HG03108 (cell line): ENCODE results near the gene UBQLN1.

ENCODE experiments used
- ATAC-seq: cut with Tn5 transposase; IDR thresholded peaks from one replicate; pipeline ENCODE4 v1.9.1; 2021; ENCODE audit warnings: moderate library complexity; ENCODE audit not compliant: unreplicated experiment

Gene UBQLN1

DNA sequence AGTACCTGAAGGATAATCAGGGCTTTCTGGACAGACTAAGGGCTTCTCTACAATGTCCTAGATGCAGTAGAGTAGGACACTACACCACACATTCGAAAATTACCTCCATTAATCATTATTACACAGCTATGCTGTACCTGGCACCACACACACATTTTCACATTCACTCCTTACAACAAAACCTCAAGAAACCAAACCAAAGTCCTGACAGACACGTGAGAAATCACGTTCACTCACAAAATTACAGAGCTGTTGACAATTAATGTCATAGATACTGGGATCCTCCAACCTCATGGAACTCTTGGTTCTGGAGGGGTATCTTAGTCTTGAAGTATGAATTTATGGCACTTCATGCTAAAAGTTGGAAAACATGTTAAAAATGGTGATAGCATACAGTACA, 16.3 kb downstream of the UBQLN1 start:
- no peak for ATAC-seq

DNA sequence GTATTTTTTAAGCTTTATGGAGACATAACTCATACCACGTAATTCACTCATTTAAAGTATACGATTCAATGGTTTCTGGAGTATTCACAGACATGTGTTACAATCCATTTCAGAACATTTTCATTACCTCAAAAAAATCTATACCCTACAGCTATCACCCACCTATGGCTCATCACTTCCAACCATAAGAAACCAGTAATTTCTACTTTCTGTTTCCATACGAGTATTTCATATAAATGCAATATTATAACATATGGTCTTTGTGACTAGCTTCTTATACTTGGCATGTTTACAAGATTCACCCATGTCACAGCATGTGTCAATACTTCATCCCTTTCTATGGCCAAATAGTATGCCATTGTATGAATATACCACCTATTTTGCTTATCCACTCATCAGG, 18.8 kb downstream of the UBQLN1 start:
- no peak for ATAC-seq

DNA sequence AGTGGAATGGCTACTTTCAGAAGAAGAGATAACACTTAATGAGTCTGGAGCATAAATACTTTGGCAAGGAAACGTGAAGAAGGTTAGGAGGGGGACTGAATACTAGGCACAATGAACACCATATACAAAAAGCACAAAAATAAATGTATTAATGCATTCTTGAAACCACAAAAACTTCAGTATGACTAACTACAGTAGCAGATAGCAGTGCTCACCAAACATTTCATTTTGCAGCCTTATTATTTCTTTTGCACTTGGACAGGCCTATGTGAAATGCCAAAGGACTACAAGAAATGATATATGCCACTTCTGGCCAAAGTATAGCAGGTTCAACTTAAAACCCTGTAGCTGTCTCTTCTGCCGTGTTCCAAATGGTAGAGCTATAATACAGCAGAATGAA, 26.3 kb downstream of the UBQLN1 start:
- no peak for ATAC-seq

DNA sequence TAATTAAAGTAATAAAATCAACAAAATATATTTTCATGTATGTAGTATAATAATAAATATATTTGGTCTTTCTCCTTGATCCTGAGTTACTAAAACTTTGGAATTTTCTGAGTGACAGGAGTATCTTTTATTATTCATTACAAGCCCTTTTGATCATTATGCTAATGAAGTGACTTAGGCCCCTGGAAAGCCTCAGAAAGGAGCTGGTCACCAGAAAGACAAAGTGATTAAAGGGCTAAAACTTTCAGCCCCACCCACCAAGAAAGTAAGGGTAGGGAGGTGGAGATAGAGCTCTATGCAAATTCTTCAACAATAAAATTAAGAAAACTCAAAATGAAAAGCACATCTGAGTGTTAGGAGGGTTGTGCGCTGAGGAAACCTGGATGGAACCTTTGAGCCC, 27.5 kb downstream of the UBQLN1 start:
- no peak for ATAC-seq

DNA sequence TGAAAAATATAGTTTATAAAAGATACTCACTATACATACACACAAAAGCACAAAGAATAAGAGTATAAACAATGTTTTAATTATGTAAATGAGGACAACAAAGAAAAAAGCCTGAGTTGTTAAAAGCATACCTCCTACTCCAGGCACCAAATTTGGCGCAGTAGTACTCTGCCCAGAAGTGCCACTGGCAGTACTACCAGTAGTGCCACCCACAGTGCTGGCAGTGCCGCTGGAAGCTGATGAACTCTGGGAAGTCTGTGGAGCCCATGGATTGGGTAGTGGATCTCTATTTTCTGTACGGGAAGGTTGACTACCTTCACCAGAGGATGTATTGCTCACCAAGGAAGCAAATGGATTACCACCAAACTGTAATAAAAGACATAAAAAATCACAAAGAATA, 30.2 kb downstream of the UBQLN1 start:
- ATAC-seq, result no peak

DNA sequence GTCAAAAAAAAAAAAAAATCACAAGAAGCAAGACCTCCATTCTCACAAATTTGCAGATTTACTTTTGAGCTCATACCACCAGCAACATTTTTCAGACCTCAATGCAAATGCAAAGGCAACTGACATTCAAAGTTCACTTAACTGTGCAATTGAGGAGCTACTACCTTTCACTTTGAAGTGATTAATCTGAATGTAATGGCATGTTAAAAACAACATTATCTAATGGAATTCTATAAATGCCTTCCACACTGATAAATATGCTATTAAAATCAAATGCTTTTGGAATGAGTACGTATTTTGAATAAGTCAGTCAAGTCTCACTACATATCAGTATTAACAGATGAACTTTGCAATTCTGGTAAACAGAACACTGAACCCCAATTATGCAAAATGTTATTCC, 32.3 kb downstream of the UBQLN1 start:
- ATAC-seq, result no peak

DNA sequence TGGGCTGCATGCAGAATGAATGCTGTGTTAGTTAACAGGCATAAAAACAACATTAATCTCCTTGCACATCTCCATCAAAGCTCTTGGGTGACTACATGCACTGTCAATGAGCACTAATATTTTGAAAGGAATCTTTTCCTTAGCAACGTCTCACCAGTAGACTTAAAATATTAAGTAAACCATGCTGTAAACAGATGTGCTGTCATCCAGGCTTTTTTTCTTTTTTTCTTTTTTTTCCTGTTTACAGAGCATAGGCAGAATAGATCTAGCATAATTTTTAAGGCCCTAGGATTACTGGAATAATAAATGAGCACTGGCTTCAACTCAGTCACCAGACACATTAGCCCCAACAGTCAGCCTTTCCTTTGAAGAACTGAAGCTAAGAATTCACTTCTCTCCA, 36.3 kb downstream of the UBQLN1 start:
- no peak for ATAC-seq

DNA sequence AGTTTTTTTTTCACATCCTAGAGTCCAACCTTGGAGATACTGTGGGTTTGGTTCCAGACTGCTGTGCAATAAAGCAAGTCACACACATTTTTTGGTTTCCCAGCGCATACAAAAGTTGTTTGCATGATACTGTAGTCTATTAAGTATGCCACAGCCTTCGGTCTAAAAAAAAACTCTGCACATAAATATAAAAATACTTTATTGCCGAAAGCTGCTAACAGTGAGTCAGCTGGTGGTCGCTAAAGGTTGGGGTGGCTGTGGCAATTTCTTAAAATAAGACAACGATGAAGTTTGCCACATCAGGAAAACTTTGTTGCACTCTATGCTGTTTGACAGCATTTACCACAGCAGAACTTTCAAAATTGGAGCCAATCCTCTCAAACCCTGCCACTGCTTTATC, 37.4 kb downstream of the UBQLN1 start:
- no peak for ATAC-seq

DNA sequence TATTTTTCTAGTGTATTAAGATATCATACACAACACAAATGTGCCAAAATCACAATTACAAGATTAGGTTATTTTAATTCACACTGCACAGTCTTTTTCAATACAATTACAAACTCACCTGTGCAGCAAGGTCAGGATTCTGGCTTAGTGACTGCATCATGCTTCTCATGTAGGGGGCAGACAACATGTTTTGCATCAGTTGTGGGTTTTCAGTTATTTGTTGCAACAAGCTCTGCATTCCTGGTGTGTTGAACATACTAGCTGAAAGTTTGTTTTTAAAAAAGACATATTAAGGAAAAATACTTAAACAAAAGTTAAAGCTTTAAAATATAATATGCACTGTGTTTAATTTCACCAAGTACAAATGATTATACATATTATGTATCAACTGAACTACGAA, 38.7 kb downstream of the UBQLN1 start:
- no peak for ATAC-seq

DNA sequence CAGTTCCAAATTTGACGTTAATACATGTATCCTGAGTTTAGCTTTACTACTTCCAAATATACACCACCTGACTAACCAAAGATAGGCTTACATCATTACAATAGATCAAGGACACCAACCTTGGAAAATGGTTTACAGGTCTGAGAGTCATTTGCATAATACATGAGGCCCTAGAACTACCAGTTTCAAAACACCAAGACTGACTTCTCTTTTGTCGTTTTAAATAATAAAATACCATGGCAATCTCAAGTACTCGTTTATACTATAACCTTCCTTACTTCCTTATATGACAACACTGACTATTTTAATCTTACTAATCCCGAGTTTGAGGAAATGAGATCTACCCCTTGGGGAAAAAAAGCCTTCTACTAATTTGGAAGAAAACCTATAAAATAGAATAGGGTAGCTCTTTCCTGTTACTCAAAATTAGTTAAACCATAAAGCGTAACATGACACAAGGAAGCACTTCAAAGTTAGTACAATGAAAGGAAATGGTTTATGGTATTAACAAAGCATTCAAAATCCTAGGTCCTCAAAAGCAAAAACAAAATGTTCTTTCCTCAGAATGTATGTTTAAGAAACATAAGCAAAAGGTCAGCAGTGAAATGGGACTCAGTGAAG, 42.1 kb downstream of the UBQLN1 start:
- ATAC-seq, result peak; percentile 89

DNA sequence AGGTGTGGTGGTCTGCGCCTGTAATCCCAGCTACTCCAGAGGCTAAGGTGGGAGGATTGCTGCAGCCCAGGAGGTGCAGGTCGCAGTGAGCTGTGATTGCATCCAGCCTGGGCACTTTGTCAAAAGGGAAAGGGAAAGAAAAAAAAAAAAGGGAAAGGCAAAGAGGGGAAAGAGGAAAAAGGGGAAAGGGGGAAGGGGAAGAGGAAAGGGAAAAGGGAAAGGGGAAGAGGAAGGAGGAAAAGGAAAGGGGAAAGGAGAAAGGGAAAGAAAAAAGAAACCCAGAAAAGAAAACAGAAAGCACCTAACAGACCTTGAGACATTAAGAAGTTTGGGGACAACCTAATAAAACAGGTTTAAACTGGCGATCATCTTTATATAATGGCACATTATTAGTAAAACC, 44.8 kb downstream of the UBQLN1 start:
- ATAC-seq, result no peak

DNA sequence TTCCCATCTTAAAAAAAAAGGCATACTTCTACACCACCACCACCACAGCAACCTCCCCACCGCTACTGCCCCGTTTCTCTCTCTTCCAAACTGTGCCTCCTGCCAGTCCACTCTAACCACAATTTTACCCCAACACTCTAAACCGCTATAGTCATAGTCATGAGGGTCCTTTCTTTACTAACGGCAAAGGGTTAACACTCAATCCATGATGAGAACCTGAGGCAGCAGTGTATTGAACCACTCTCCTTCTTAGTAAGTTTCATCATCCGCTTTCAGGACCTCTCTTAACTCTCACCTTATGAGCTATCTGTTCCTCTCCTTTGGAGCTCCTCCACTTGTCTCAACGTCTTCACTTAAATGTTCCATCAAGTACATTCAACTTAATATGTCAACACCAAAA, 50.8 kb downstream of the UBQLN1 start:
- no peak for ATAC-seq

DNA sequence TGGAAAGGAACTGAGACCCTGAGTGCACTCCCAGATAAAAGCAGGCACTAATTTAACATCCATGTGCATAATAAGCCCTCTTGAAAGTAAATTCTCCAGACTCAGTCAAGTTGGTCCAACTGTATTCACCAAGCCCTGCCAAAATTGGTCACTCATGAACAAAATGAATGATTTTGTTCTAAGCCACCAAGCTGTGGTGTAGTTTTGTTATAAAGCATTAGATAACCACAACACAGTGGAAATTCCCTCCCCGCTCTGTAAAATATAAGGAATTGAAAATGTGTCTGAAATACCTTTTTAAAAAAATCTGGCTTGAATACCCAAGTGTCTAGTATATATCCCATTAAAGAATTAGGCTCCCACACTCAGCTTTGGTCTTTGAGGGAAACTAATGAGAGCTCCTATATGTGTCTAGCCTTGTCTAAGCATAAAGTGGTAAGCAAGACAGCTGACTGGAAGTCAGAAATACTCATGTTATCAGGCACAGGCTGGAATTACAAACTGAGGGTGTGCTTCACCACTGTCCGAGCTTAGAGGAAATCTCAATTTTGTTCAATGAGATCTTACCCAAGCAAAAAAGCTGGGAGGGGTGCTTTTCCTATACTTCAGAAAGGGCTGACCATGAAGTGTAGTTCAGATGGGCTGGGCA, 51.6 kb downstream of the UBQLN1 start:
- no peak for ATAC-seq

DNA sequence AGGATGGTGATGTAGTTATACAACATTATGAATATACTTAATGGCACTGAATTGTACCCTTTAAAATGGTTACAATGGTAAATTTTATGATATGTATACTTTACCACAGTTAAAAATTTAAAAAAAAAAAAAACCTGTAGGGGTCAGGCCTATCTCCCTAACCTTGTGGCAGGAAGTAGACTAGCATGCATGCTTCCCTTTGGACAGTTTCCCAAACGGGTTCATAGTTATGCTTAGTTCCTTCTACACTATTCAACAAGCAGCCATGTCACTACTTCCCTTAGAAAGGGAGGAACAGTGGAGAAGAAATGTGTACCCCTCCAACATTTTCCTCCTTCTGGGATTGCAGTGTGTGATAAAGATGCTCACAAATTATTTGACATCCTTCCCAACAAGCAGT, 52.3 kb downstream of the UBQLN1 start:
- ATAC-seq, result no peak

DNA sequence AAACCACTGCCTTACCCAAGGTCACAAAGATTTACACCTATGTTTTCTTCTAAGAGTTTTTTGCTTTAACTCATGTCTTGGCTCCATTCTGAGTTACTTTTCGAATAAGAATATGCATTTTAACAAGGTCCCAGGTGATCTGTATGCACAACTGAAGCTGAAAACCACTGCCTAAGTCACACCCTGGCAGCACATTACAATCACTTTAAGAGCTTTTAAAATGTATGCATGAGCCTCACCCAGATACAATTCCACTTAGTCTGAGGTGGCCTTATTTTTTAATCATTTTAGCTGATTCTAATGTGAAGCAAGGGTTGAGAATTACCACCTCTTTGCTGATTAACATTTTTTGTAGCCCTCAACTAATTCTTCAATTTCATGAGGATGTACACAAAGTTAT, 55.3 kb downstream of the UBQLN1 start:
- ATAC-seq, result no peak

DNA sequence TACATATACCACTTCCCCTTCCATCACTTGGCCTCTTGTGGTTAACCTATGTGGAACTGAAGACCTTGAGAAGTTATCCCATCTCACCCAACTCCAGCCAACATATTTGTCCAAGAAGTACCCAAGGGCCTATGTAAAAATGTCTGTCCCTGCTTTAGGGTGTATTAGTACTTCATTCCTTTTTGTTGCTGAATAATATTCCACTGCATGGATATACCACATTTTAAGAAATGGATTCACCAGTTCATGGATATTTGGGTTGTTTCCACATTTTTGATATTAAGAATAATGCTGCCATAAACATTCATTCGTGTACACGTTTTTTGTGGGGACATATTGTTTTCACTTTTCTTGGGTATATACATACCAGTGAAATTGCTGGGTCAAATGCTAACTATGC, 56.2 kb downstream of the UBQLN1 start:
- no peak for ATAC-seq

DNA sequence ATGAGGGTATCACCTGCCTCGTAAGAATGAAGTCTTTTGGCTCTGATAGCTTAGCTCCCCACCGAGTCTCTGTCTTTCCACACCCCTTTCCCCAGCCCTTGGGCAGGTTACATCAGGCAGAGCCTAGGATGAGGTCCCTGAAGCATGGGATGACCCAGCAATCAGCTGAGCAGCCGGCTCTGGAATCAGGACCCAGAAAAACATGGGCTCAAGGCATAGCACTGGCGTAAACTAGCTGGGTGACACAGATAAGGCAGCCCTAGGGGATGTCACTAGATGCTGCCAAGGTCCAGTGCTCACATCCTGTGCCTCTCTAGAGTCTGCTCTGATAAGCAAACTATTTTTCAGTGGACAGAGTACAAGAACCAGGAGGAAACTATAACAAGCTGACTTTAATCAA, 58.2 kb downstream of the UBQLN1 start:
- ATAC-seq, result no peak

DNA sequence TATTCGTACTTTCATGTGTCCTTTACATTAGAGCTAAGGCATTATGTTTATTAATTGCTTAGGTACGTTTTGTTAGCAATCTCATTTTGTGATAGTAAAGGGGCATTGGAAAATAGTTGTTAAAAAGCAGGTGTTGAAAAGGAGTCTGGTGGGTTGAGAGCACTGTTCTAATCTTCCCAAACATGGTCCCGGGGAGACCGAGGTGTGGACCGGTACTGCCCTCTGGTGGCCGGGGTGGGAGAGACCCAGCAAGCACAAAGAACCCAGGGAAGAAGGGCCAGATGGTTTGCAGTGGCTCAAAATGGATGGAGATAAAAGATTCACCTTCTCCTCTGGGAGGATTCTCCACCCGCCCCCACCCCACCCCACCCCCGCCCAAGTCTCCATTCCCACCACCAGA, 58.7 kb downstream of the UBQLN1 start:
- ATAC-seq, result no peak

DNA sequence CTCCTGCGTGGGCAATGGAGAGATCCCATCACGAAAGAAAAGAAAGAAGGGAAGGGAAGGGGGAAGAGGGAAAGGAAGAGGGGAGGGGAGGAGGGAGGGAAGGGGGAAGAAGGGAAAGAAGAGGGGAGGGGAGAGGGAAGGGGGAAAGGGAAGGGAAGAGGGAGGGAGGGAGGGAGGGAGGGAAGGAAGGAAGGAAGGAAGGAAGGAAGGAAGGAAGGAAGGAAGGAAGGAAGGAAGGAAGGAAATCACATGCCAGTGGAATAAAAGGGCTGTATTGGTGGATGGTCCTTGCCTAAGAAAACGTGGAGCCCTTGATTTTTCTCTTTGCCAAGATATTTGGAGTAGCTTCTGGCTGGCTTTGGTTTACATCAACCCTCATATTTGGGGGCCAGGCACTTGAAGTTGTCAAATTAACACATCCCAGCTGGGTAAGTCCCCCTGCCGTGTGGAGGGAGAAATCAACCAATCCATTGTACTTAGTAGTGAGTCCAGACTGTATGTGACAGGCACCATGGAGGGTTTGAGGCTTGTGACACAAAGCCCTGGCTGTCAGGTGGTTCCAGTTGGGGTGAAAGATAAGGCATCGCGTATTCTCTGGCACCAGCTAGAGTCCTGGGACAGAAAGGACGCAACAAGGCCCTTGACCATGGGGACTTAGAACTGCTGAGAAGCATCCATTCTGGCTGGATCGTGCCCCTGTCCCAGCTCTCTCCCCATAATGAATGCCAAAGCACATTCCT, 61.1 kb downstream of the UBQLN1 start:
- ATAC-seq, result no peak

DNA sequence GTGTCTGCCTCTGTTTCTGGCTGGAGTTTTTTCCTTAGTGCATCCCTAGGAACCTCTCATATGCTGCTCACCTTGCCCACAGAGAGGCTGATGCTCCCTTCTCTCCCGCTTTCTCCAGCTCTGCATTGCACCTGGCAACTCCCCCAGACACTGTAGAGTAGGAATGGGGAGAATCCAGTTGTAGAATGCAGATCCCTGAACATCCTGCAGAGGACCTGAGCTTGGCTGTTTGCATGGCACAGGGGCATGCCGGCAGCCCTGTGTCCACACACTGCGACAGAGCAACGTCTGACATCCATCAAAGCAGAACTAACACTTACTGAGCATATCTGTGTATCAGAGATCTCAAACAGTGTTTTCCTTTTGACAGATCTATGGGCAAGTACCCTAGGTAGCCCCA, 65.0 kb downstream of the UBQLN1 start:
- ATAC-seq, result no peak

DNA sequence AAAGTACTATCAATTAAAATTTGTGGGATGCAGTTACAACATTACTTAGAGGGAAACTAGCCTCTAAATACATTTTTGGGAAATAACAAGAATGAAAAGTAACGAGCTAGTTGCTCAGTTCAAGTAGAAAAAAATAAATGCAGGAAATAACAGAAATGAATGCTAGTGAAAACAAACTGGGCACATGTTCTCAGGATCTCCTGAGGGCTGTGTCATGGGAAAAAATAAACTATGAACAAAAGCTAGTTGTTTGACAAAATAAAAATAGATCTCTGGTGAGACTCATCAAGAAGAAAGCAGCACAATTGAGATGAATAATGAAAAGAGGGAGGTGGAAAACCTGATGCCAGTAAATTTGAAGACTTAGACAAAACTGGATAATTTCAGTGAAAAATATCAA, 68.5 kb downstream of the UBQLN1 start:
- ATAC-seq, result no peak

DNA sequence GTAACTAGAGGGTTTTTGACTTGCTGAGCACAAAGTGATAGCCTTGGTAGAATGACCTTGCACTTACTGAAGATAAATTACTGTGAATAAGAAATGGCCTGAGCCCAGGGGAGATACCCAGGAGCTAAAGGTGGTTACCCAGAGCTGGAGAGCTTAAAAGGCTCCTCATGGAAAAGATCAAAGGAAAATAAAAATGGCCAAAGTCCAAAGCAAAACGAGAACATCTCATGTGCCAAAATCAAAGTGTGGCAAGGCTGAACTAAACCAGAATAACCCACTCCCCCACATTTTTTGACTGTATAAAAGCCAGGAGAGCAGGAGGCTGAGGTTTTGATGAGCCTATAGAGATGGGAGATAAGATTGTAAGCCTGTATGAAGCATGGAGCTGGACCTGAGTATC, 70.4 kb downstream of the UBQLN1 start:
- ATAC-seq, result no peak

DNA sequence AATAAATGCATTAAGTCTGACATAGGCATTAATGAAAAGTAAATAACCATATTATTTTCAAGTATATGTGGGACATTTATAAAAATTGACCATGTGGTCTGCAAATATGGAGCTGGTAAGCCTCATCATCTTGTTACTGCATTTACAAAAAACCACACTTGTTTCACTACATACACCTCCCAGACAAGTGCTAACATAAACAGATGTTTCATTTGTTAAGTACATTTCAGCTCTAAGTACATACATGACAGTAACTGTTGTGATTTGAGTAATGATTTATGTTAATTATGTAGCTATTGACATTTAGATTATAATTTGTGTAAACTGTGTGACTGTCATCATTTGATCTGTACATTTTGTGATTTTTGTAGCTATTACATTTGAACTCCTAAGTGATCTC, 70.9 kb downstream of the UBQLN1 start:
- ATAC-seq, result no peak
